ENCODE data around the gene LRRC45. TPM values are rescaled to one million over a fixed set of nuclear protein-coding genes. Genes with fewer than 3 reads are reported as not detected.

Gene LRRC45
- total and polyA plus RNA-seq, 2 donors (not counting 3 experiments of a cell fraction or from before 2014, with no cell fraction given) = 7.6 to 22.9 TPM

DNA sequence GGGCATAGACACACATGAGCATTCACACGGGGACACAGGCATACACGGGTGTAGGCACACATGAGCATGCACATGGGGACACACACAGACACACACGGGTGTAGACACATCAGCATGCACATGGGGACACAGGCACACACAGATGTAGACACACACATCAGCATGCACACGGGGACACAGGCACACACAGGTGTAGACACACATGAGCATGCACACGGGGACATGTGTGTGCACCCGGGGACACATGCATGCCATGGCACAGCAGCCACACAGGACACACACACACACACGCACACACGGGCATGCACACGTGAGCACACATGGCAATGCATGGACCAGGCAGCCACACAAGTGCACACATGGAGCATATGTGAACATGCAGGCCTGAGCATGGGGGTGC, 19.5 kb downstream of the LRRC45 start:
- no peak overlapping the region for H3K4me3 ChIP-seq (replicated peaks in 1 of 3; ENCODE audit: insufficient read depth in 1 of 3, low read depth in 1 of 3, low read length in 3 of 3)
- ChIA-PET POLR2A (interaction anchor here (0.6 kb wide), 1 partner anchor 31 kb away, joined by 4 read pairs; no protein-coding TSS in a partner anchor), CTCF (no interaction called here)
- DNase-seq (ENCODE audit: low read depth, low spot score) (no peak), FAIRE-seq (no peak)
- H3K9me3 ChIP-seq (replicated peaks; ENCODE audit: control insufficient read depth, insufficient read depth, low read length) = no peaks in the 10 kb centered on the region
- no peaks in the 10 kb centered on the region for H3K79me2 ChIP-seq (ENCODE audit: control insufficient read depth, insufficient read depth, low read length)
- intact Hi-C loops (cut with micrococcal nuclease) (no loop called here), dilution Hi-C loops (cut with MboI; ENCODE audit: extremely low pct_ligation_motif_present, low sequenced_read_pairs) (no loop called here)
- no peaks in the 10 kb centered on the region for H3K4me1 ChIP-seq (ENCODE audit: control insufficient read depth, extremely low read depth, insufficient read depth, low read length)
- H3K9ac ChIP-seq (replicated peaks; ENCODE audit: extremely low read depth, insufficient read depth, low read length) = no peak overlapping the region
- no peaks in the 10 kb centered on the region for H3K27me3 ChIP-seq (ENCODE audit: control insufficient read depth in 2 of 2, insufficient read depth in 2 of 2, low read length in 2 of 2)
- peaks cover 0 to under 1% of the 10 kb centered on the region in 2 experiments for H3K36me3 ChIP-seq (ENCODE audit: control insufficient read depth in 2 of 2, extremely low read depth in 1 of 2, insufficient read depth in 2 of 2, low read length in 2 of 2)
- TF ChIP-seq GATA2 (IDR thresholded peaks at IDR 0.05; ENCODE audit: insufficient read depth, insufficient read length, low read depth, low read length) = no peak
- TF ChIP-seq POLR2A (IDR thresholded peaks at IDR 0.05; ENCODE audit: low read depth, low read length) = no peak
- TF ChIP-seq EZH2 (IDR thresholded peaks at IDR 0.05; ENCODE audit: borderline replicate concordance, low read depth, low read length, severe bottlenecking) = no peak
- no peak for TF ChIP-seq FOS (IDR thresholded peaks at IDR 0.05; ENCODE audit: borderline replicate concordance, insufficient read depth, low read length)
- TF ChIP-seq, protein P1, sequence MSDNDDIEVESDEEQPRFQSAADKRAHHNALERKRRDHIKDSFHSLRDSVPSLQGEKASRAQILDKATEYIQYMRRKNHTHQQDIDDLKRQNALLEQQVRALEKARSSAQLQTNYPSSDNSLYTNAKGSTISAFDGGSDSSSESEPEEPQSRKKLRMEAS (IDR thresholded peaks at IDR 0.05; ENCODE audit: insufficient read depth, insufficient read length) = no peak
- TF ChIP-seq JUN (IDR thresholded peaks at IDR 0.05; ENCODE audit: borderline replicate concordance, insufficient read depth, insufficient read length, low read depth) = no peak
- no peak for TF ChIP-seq POLR2AphosphoS5 (IDR thresholded peaks at IDR 0.05; ENCODE audit: insufficient read depth, low read depth, low read length)
- TF ChIP-seq MYC (IDR thresholded peaks at IDR 0.05; ENCODE audit: low read depth, low read length) = no peak
- TF ChIP-seq, protein P2, sequence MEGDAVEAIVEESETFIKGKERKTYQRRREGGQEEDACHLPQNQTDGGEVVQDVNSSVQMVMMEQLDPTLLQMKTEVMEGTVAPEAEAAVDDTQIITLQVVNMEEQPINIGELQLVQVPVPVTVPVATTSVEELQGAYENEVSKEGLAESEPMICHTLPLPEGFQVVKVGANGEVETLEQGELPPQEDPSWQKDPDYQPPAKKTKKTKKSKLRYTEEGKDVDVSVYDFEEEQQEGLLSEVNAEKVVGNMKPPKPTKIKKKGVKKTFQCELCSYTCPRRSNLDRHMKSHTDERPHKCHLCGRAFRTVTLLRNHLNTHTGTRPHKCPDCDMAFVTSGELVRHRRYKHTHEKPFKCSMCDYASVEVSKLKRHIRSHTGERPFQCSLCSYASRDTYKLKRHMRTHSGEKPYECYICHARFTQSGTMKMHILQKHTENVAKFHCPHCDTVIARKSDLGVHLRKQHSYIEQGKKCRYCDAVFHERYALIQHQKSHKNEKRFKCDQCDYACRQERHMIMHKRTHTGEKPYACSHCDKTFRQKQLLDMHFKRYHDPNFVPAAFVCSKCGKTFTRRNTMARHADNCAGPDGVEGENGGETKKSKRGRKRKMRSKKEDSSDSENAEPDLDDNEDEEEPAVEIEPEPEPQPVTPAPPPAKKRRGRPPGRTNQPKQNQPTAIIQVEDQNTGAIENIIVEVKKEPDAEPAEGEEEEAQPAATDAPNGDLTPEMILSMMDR (IDR thresholded peaks at IDR 0.05; ENCODE audit: extremely low read depth in 1 of 2, insufficient read depth in 1 of 2, low read depth in 1 of 2, low read length in 2 of 2) = no peak
- H2AFZ ChIP-seq (ENCODE audit: low read depth, low read length) = no peak overlapping the region
- no TSS peak for BruUV-seq (replicated peaks)
- H3K27ac ChIP-seq (ENCODE audit: insufficient read depth, low read depth, low read length) = no peak overlapping the region
- H4K20me1 ChIP-seq (replicated peaks; ENCODE audit: control insufficient read depth, extremely low read depth, insufficient read depth, low read length) = no peaks in the 10 kb centered on the region
- no peaks in the 10 kb centered on the region for H3K9me1 ChIP-seq (replicated peaks; ENCODE audit: control insufficient read depth, extremely low read depth, insufficient read depth, low read length)
- H3K4me2 ChIP-seq (ENCODE audit: insufficient read depth, low read length) = no peak overlapping the region

Data from endothelial cell of umbilical vein (primary cell).